Measurements from ENCODE around the gene DNM1. TPM values are rescaled to one million over a fixed set of nuclear protein-coding genes. Genes with fewer than 3 reads are reported as not detected.

Gene DNM1
- total RNA-seq, 4 donors from 2014 or later: 14.5 to 85.8 (median 54.4) TPM

DNA sequence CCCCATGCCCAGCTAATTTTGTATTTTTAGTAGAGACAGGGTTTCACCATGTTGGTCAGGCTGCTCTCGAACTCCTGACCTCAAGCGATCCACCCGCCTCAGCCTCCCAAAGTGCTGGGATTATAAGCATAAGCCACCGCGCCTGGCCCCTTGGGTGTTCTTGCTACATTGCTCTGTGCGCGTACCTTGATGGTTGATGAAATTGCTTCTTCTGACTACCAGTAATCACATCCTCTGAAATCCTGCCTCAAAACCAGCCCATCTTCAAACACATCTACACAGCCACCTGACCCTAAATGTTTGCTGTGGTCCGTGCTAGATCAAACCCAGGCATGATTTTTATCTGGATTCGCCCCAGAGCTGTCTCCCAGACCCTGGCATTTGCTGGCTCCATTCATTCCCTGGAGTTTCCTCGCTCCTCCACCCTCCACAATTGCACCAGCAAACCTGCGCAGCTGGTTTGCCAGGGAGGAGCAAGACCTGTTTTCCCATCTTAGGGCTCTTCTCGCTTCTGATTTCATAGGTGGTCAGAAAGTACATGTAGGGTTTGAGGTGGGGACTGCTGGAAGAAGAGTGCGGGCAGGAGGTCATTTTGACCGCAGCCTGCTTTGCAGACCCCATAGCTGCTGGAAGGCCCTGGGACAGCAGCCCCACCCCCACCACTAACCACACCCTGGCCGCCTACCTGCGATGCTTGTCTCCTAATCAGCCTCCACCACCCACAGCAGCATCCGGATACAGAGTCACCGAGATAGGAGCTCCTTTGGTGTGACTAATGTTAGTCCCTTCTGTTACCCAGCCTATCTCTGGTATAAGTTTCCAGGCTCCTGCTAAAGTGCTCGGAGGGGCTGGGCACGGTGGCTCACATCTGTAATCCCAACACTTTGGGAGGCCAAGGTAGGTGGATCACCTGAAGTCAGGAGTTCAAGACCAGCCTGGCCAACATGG, 95.6 kb downstream of the DNM1 start:
- Histone ChIP-seq H3K36me3 (no peaks in the 10 kb centered on the region), H3K9me3 (no peaks in the 10 kb centered on the region), H3K27ac (peak overlapping the region in 1 of 4 donors; percentile 73), H3K4me1 (peaks cover 0 to 21% (median 2%) of the 10 kb centered on the region in 4 donors), H3K4me3 (no peak overlapping the region), H3K27me3 (no peaks in the 10 kb centered on the region)
- TF ChIP-seq POLR2A (IDR thresholded peaks at IDR 0.05) (no peak), CTCF (IDR thresholded peaks at IDR 0.05) (no peak)
- DNase-seq: no peak

GRCh38 chr9:128304136-128304970, 101.2 kb downstream of the DNM1 start:
- Histone ChIP-seq H3K4me1 (no peaks in the 10 kb centered on the region), H3K4me3 (no peak overlapping the region), H3K27ac (no peak overlapping the region), H3K27me3 (no peaks in the 10 kb centered on the region), H3K36me3 (peaks cover 0 to 8% (median 0%) of the 10 kb centered on the region in 3 donors), H3K9me3 (no peaks in the 10 kb centered on the region)
- TF ChIP-seq CTCF (IDR thresholded peaks at IDR 0.05) (no peak), POLR2A (IDR thresholded peaks at IDR 0.05) (no peak)
- DNase-seq: no peak

Small RNAs within 50 kb of the gene (small RNA-seq; reads per million reads assigned to genes)
- gene MIR199B: 5.3 to 12.9 reads per million in 2 donors
- gene MIR3154: 0 to 0.13 reads per million in 2 donors

Other genes starting within 250 kb of the DNM1 start
- 100 to 1,000 TPM in 3 of 4 donors, 10 to 100 TPM in 1; 71.8 to 219 (median 122) TPM for gene EEIG1, start 222.4 kb upstream of the DNM1 start, total RNA-seq
- 10 to 100 TPM in 2 of 4 donors, 1 to 10 TPM in 2; 7.4 to 26.1 (median 11.8) TPM for gene NAIF1, start 136.1 kb upstream of the DNM1 start, total RNA-seq
- gene SLC25A25, start 135.1 kb upstream of the DNM1 start, total RNA-seq: 10 to 100 TPM; 18.2 to 44.1 (median 28.2) TPM
- gene PTGES2, start 75.7 kb upstream of the DNM1 start, total RNA-seq: 100 to 1,000 TPM; 123 to 193 (median 168) TPM
- 100 to 1,000 TPM in 1 of 4 donors, 10 to 100 TPM in 2, 1 to 10 TPM in 1; 1.9 to 191 (median 37.1) TPM for gene LCN2, start 53.9 kb upstream of the DNM1 start, total RNA-seq
- gene BBLN, start 43.1 kb upstream of the DNM1 start, total RNA-seq: 10 to 100 TPM; 38.8 to 93.7 (median 70.2) TPM
- 100 to 1,000 TPM in 2 of 4 donors, 10 to 100 TPM in 2; 52.2 to 144 (median 95.3) TPM for gene CIZ1, start 11.8 kb upstream of the DNM1 start, total RNA-seq
- 10 to 100 TPM; 45.7 to 96.7 (median 92.5) TPM for gene GOLGA2, start 72.6 kb downstream of the DNM1 start, total RNA-seq
- gene SWI5, start 72.9 kb downstream of the DNM1 start, total RNA-seq: 10 to 100 TPM; 18.3 to 27.2 (median 23.5) TPM
- gene TRUB2, start 119.1 kb downstream of the DNM1 start, total RNA-seq: 10 to 100 TPM; 11.7 to 42.9 (median 17.4) TPM
- gene COQ4, start 119.5 kb downstream of the DNM1 start, total RNA-seq: 100 to 1,000 TPM in 3 of 4 donors, 10 to 100 TPM in 1; 65.2 to 191 (median 132) TPM
- 100 to 1,000 TPM in 3 of 4 donors, 10 to 100 TPM in 1; 28.1 to 312 (median 149) TPM for gene SLC27A4, start 137.1 kb downstream of the DNM1 start, total RNA-seq
- gene URM1, start 168.0 kb downstream of the DNM1 start, total RNA-seq: 10 to 100 TPM; 24.9 to 47.7 (median 42.4) TPM
- 10 to 100 TPM in 1 of 4 donors, 1 to 10 TPM in 3; 3.3 to 16.5 (median 5.9) TPM for gene CERCAM, start 217.5 kb downstream of the DNM1 start, total RNA-seq